GM18520 (cell line): ENCODE measurements around the gene INHBA.

ENCODE experiments used
- ATAC-seq: cut with Tn5 transposase; IDR thresholded peaks from one replicate; pipeline ENCODE4 v1.9.1; 2021; ENCODE audit not compliant: unreplicated experiment

The INHBA gene

DNA sequence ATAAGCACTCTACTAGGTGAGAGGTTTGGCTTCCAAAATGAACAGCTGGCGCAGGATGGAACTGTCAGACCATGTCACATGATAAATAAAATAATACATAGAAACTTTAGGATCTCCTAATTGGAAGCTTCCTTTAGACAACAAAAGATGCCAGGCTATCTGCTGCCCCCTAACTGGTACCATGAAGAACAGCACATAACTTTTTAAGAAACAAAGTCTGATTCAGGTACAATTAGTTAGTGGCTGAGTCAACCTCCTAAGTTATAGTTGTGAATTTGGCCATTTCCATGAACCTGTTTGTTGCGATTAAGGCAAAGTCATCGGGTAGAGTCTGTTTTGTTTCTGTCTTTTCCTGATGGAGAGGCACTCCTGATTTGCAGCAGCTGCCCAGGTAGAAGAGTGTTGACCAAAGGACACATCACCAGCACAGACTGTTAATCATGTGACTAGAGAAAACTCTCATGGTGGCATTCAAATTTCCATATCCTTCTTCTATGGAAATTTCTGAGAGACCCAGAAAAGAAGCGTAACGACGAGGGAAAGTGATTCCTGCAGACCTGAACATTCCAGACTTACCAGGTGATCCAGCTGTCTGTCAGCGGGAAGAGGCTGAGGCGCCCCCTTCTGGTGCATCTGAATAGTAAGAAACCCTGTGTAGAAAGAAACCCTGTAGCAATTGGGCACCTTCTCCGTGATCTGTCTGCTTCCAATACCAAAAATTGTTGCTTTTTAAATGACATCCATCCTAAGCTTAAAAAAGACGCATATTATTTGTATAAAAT, 8.6 kb upstream of the INHBA start:
- ATAC-seq = no peak

- ATAC-seq = no peak
Observed at GRCh38 chr7:41710838-41711237, 7.9 kb upstream of the INHBA start.

DNA sequence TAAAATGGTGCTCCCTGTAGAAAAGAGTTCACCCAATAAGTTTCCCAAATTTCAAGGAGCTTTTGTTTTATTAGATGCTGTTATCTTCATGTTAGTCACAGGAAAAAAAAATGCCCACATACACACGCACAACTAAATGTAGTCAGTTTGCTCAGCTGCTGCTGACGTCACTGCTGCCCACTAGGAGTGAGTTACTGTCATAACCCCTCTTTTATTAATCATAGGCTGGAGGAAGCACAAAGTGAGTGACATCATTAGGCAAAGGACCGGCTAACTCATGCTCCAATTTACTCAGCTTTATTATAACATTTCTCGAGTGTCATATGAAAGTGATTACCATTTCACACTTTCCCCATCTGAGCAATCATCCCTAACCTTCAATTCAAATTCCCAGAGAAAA, 6.7 kb upstream of the INHBA start:
- no peak for ATAC-seq

DNA sequence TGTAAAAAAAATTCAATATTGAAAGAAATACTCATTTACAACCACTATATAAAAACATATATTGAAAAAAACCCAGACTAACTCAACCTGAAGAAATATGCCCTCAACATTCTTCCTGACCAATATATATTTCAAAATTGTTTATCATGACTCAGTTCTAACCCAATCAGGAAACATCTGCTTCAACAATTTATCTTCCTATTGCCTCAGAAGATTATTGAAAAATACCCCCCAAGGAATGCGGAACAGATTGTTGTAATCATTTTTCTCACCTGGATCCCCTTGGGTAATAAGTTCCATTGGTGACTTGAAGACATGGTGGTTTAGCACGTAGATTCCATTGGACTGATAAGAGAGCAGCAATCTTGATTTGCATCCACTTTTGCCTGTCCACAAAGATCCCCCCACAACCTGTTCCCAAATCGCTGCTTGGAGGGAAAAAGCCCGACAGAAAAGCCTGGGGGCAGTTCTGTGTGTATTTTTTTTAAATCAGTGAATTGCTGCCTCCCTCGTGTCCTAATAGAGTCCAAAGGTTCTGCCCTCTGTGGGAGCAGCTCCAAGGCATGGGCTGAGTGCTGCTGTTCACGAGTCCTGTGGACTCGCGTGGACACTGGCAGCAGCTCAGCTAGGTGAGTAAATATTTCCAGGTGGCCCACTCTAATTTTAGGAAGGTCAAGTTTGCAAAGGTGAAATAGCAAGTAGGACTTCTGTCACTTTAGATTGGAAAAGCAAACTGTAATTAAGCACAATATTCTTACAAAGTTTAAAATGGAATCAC, 5.9 kb upstream of the INHBA start:
- no peak for ATAC-seq

- ATAC-seq = no peak
Observed at GRCh38 chr7:41706228-41706930, 3.5 kb upstream of the INHBA start.

GRCh38 chr7:41705109-41705901, 2.4 kb upstream of the INHBA start:
- ATAC-seq = peak; percentile 90

DNA sequence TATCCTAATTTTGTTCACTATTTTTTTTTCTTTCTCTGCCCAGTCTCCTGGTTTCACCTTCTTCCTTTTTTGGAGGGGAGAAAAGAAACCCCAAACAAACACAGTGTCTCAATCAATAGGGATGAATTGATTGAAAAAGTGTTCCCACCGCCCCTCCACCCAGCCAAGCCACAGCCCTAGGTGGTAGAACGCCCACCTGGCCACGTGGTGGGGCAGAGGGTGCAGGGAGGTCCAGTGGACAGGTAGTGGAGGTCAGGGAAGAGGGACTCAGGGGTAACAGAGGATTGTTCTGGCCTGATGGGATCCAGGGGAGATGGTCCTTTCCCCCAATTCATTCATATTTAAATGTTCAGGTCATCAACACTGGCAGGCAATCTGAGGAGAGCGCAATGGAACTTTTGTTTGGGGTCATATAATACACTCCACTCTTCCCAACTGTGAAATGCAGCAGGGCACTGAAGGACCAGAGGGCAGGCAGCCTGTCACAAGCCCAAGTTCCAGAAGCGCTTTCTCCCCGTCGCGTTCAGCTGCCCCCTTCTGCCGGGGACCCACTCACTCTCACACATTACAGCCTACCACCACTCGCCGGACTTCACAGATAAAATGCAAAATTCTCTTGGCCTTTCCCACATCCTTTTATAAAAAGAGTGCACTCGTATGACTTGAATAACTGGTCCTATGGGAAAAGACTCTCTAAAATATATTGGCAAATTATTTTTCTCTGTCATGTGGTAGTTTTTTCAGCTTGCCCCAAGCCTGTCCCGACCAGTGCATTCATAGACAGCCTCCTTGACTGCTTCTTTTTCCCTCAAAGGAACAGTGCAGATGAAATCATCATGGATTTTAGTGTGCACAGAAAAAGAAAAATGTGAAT, 1.6 kb downstream of the INHBA start:
- no peak for ATAC-seq

DNA sequence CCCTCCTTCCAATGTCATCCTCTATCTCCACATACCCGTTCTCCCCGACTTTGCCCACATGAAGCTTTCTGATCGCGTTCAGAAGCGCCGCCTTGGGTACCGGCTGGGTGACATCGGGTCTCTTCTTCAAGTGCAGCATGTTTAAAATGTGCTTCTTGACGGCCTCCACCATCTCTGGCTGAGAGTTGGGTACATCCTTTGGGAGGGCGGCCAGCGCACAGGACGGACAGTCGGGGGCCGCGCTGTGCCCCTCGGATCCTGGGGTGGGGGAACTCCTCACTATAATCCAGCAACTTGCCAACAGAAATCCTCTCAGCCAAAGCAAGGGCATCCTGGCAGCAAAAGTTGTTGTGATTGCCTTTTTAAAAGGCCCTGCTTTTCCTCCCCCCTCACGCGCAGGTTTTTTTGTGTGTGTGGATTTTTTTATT, 2.8 kb downstream of the INHBA start:
- ATAC-seq = no peak

DNA sequence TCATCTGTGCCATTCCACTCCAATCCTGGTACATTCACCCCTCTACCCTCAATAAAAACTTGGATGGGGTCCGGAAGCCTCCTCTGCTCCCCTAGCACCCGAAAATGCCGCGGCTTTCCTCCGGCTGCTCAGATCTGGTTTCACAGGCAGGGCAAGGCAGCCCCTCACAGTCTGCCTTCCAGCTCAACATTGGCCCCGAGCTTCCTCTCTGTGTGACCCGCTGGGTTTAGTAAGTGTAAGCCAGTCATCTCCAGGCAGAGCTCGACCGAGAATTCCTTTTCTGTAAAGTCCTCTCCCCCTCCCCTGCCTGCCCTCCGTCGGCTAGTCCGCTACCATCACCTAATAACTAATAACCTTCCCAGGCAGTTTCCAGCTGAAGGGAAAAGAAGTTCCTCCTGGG, 3.4 kb downstream of the INHBA start:
- ATAC-seq = no peak

DNA sequence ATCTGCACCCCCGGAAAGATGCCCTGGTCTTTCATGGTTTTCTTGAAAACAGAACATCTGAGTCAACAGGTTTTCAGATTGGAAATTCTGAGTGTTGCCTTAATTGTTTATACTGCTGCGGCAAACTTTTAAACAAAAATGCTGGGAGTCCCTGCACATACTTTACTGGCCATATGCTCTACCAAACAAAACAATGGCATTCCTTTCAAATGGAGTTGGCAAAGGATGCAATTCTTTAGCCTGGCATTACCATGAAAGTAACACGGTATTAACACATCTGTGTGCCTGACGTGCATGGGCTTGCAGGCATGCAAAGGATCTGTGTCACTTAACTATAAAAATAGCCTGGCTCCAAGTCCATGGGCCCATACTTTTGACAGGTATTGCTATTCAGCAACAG, 4.2 kb downstream of the INHBA start:
- ATAC-seq = no peak

DNA sequence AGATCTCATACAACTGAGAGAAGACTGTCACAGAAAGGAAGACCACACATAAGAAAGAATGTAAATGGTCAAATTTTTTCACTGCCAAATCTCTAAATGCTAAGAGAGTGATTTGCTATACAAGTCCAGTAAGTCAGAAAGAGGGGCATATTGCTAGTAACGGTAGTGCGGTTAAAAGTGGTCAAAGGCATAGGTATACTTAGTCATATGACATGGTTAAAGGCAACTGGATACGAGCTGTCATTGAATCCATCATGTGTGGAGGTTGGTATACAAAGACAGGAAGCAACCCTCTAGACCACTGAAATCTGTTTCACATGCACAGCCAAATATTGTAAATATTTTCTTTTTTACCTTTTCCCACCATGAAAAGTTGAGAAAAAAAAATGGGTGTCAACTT, 4.8 kb downstream of the INHBA start:
- no peak for ATAC-seq

- ATAC-seq = no peak
Observed at GRCh38 chr7:41696323-41696916, 6.5 kb downstream of the INHBA start.

DNA sequence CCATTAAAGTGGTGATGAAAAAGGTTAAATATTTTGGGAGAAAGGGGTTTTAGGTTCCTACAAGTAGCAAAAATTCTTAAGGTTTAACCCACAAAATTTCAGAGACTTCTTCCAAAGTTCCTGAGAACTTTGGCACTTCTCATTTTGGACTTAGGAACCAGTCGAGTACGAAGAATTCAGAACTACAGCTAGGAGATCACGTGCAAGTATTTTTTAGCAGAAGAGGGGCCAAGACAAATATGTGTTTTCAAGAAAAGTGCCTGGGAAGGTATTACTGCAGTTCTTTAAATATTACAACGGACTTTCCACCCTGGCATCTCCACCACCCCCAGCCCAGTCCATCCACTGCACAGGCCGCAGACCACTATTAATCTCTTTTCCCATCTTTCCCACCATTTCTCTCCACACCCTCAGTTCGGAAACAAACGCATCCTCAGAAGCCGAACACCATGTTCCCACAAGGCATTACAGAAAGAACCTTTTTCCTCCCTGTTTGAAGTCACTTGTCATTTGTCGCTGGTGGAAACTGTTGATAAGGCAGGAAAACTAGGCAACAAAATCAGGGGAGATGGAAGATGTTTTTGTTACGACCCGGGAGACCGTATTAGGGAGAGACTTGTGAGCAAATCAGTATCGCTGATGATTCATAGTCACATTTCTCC, 7.1 kb downstream of the INHBA start:
- no peak for ATAC-seq

DNA sequence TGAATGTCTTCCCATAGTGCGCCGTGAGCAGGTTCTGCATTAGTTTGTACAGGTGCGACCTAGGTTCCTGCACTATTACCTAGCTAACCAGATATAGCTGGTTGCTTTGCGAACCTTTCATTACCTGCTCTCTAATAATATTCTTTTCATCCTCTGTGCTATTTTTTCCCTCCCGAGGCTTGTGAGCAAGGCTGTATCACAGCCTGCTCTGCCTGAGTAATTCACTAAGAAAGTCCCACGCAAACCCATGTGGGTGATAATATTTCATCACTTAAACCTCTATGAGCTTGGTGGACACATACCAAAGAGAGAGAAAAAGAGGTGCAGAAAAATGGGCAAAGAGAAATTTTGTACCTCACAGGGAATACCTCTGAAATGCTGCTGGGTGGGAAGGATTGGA, 8.4 kb downstream of the INHBA start:
- no peak for ATAC-seq

GRCh38 chr7:41693150-41693997, 9.5 kb downstream of the INHBA start:
- ATAC-seq = no peak

- no peak for ATAC-seq
Observed at GRCh38 chr7:41692251-41692650, 10.6 kb downstream of the INHBA start.

DNA sequence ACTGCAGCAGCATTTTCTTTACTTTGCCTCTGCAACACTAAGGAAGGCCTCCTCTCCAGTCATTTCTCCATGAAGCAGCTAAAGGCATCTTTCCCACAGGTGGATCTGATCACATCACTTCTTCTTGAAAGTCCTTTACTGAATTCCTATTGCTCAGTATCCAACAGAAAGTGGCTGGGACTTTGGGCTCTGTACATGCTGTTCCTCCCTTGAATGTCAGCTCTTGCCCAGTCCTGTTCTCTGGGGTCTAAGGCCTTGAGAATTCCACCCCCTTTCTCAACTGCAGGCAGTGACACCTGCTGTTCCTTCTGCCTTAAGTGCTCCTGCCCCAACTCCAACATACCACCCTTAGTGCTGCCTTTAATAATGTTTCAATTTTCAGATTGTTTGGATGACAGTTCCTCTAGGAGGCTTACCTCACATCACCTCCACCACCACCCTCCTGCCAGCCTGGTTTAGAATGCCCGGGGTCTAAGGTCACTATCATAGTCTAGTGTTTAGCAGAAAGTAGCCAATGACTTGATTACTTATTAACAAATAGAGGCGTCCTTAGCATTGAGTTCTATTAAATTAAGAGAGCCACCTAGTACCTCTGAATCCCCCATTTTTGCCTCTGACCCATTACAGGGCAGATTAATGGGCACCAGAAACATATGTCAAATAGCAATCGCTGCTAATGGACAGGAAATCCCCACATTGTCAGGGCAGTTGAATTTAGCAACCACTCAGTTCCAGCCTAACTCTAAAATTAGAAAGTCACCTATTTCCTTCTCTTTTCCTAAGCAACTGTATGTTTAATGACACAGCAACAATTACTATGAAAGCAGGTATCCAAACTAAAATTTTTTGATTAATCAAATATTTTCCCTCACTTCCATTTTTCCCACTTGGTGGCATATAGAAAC, 11.4 kb downstream of the INHBA start:
- no peak for ATAC-seq
